ENCODE data around the gene CCDC150. TPM values are rescaled to one million over a fixed set of nuclear protein-coding genes. Genes with fewer than 3 reads are reported as not detected.

CCDC150 gene
- total RNA-seq, 1 donor, result 5.8 TPM

DNA sequence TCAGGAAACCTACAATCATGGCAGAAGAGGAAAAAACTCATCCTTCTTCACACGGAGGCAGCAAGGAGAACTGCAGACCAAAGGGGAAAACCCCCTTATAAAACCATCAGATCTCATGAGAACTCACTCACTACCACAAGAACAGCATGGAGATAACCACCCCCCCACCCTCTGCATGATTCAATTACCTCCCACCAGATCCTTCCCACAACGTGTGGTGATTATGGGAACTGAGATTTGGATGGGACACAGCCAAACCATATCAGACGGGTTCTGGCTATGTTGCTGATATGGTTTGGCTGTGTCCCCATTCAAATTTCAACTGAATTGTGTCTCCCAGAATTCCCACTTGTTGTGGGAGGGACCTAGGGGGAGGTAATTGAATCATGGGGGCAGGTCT lies 28.7 kb upstream of the CCDC150 start:
- no peaks in the 10 kb centered on the region for H3K9me3 ChIP-seq (ENCODE audit: low read depth, low read length)
- H3K27me3 ChIP-seq (ENCODE audit: insufficient read depth, low read length), result no peaks in the 10 kb centered on the region
- no peaks in the 10 kb centered on the region for H4K20me1 ChIP-seq (ENCODE audit: insufficient read depth, low read length)
- DNase-seq (ENCODE audit: insufficient read length, low spot score, missing footprints), result no peak
- H2AFZ ChIP-seq (ENCODE audit: low read length), result no peak overlapping the region
- no peak overlapping the region for H3K4me2 ChIP-seq (ENCODE audit: insufficient read depth, low read length)
- no peak overlapping the region for H3K27ac ChIP-seq (ENCODE audit: low read depth, low read length)
- no peaks in the 10 kb centered on the region for H3K36me3 ChIP-seq (ENCODE audit: insufficient read depth, low read length)
- no peaks in the 10 kb centered on the region for H3K79me2 ChIP-seq (ENCODE audit: insufficient read depth, low read length)
- peaks cover 11% of the 10 kb centered on the region for H3K4me1 ChIP-seq (ENCODE audit: insufficient read depth, low read length)
- TF ChIP-seq, protein P1, sequence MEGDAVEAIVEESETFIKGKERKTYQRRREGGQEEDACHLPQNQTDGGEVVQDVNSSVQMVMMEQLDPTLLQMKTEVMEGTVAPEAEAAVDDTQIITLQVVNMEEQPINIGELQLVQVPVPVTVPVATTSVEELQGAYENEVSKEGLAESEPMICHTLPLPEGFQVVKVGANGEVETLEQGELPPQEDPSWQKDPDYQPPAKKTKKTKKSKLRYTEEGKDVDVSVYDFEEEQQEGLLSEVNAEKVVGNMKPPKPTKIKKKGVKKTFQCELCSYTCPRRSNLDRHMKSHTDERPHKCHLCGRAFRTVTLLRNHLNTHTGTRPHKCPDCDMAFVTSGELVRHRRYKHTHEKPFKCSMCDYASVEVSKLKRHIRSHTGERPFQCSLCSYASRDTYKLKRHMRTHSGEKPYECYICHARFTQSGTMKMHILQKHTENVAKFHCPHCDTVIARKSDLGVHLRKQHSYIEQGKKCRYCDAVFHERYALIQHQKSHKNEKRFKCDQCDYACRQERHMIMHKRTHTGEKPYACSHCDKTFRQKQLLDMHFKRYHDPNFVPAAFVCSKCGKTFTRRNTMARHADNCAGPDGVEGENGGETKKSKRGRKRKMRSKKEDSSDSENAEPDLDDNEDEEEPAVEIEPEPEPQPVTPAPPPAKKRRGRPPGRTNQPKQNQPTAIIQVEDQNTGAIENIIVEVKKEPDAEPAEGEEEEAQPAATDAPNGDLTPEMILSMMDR (IDR thresholded peaks at IDR 0.05; ENCODE audit: extremely low read depth, low read depth, low read length), result no peak
- no peak overlapping the region for H3K4me3 ChIP-seq (ENCODE audit: insufficient read depth, low read length)

DNA sequence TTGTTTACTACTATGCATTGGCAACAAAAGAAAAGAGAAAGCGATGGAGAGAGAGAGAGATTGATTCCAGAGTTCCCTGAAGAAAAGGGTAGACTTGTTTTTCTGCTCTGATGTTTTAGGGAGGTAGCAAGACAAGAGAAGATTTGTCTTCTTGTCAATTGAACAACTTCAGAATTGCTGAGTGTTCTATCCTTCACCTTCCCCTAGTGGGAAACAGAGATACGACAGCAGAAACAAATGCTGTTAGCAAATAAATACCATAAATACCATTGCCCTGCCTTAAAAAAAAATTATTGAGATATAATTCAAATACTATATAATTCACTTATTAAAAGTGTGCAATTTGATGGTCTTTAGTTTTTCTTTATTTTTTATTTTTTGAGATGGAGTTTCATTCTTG lies 26.2 kb upstream of the CCDC150 start:
- Histone ChIP-seq H4K20me1 (ENCODE audit: insufficient read depth, low read length) (no peaks in the 10 kb centered on the region), H3K9me3 (ENCODE audit: low read depth, low read length) (no peaks in the 10 kb centered on the region), H3K27ac (ENCODE audit: low read depth, low read length) (no peak overlapping the region), H2AFZ (ENCODE audit: low read length) (no peak overlapping the region), H3K4me3 (ENCODE audit: insufficient read depth, low read length) (no peak overlapping the region), H3K79me2 (ENCODE audit: insufficient read depth, low read length) (no peaks in the 10 kb centered on the region), H3K4me1 (ENCODE audit: insufficient read depth, low read length) (peaks cover 2% of the 10 kb centered on the region), H3K36me3 (ENCODE audit: insufficient read depth, low read length) (no peaks in the 10 kb centered on the region), H3K27me3 (ENCODE audit: insufficient read depth, low read length) (no peaks in the 10 kb centered on the region), H3K4me2 (ENCODE audit: insufficient read depth, low read length) (no peak overlapping the region)
- peak; percentile 26 for DNase-seq (ENCODE audit: insufficient read length, low spot score, missing footprints)
- TF ChIP-seq, protein P1 (IDR thresholded peaks at IDR 0.05; ENCODE audit: extremely low read depth, low read depth, low read length), result no peak

DNA sequence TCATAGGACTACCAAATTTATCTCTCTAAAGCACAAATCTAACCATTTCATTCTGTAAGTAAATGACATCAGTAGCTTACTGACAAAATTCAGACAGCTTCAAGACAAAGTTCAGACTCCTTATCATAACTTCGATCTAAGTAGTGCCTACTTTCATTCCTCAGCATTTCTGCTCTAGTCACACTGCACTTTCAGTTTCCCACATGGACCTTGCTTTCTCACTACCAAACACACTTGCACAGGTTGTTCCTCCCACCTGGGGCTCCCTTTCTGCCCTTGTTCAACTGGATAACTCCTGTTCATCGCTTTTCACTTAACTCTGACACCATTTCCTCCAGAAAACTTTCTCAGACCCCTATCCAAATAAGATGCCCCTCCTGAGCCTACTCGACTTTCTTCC lies 22.1 kb upstream of the CCDC150 start:
- Histone ChIP-seq H3K79me2 (ENCODE audit: insufficient read depth, low read length) (no peaks in the 10 kb centered on the region), H2AFZ (ENCODE audit: low read length) (peak overlapping the region; percentile 50), H3K9me3 (ENCODE audit: low read depth, low read length) (no peaks in the 10 kb centered on the region), H3K27ac (ENCODE audit: low read depth, low read length) (no peak overlapping the region), H4K20me1 (ENCODE audit: insufficient read depth, low read length) (no peaks in the 10 kb centered on the region), H3K4me3 (ENCODE audit: insufficient read depth, low read length) (no peak overlapping the region), H3K36me3 (ENCODE audit: insufficient read depth, low read length) (no peaks in the 10 kb centered on the region), H3K4me1 (ENCODE audit: insufficient read depth, low read length) (peaks cover 5% of the 10 kb centered on the region), H3K27me3 (ENCODE audit: insufficient read depth, low read length) (no peaks in the 10 kb centered on the region), H3K4me2 (ENCODE audit: insufficient read depth, low read length) (peak overlapping the region; percentile 52)
- TF ChIP-seq, protein P1 (IDR thresholded peaks at IDR 0.05; ENCODE audit: extremely low read depth, low read depth, low read length), result no peak
- no peak for DNase-seq (ENCODE audit: insufficient read length, low spot score, missing footprints)

DNA sequence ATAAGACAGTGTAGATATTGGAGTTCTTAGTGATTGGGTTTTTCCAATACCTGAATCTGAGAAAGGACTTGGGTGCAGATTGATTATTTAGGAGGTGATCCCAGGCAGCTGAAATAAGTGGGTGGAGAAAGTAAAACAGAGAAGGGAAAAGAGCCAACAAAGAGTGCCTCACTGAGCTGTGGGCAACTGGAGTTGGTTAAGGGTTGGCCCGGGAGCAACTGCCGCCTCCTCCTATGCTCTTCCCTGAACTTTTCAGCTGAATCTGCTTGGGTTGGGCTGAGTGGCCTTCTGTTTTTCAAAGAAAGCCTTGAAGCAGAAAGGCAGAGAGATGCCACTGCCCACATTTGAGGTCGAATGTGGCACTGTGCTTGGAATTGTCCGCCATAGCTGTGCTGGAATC lies 20.9 kb upstream of the CCDC150 start:
- Histone ChIP-seq H3K27ac (ENCODE audit: low read depth, low read length) (no peak overlapping the region), H3K9me3 (ENCODE audit: low read depth, low read length) (no peaks in the 10 kb centered on the region), H2AFZ (ENCODE audit: low read length) (peak overlapping the region; percentile 68), H3K4me3 (ENCODE audit: insufficient read depth, low read length) (no peak overlapping the region), H3K27me3 (ENCODE audit: insufficient read depth, low read length) (no peaks in the 10 kb centered on the region), H3K36me3 (ENCODE audit: insufficient read depth, low read length) (no peaks in the 10 kb centered on the region), H3K4me1 (ENCODE audit: insufficient read depth, low read length) (peaks cover 5% of the 10 kb centered on the region), H3K79me2 (ENCODE audit: insufficient read depth, low read length) (no peaks in the 10 kb centered on the region), H3K4me2 (ENCODE audit: insufficient read depth, low read length) (no peak overlapping the region), H4K20me1 (ENCODE audit: insufficient read depth, low read length) (no peaks in the 10 kb centered on the region)
- no peak for DNase-seq (ENCODE audit: insufficient read length, low spot score, missing footprints)
- TF ChIP-seq, protein P1 (IDR thresholded peaks at IDR 0.05; ENCODE audit: extremely low read depth, low read depth, low read length), result no peak

All from osteoblast (primary cell).